Activated CD4-positive, alpha-beta T cell treated with anti-CD3 and anti-CD28 coated beads, Interleukin-10, Interleukin-2, amounts not matched to agents 100 ng/mL and 50 ng/mL, durations not matched to agents 16 hours and 8 hours (primary cell): ENCODE results near the gene C2CD3.

ENCODE experiments used
- DNase-seq: peaks from one replicate; pipeline ENCODE4 v3.0.0-alpha.2; 2020

C2CD3 gene

GRCh38 chr11:73978576-73979086 is 192.2 kb downstream of the C2CD3 start:
- DNase-seq = no peak

GRCh38 chr11:73977856-73978519 is 192.8 kb downstream of the C2CD3 start:
- DNase-seq = no peak

GRCh38 chr11:73976451-73977151 is 194.2 kb downstream of the C2CD3 start:
- DNase-seq = no peak

GRCh38 chr11:73975479-73975757 is 195.4 kb downstream of the C2CD3 start:
- DNase-seq = no peak

GRCh38 chr11:73974604-73975478 is 196.0 kb downstream of the C2CD3 start:
- no peak for DNase-seq

- DNase-seq = no peak
Observed at GRCh38 chr11:73972620-73973449, 198.0 kb downstream of the C2CD3 start.

GRCh38 chr11:73972187-73972586 is 198.6 kb downstream of the C2CD3 start:
- DNase-seq = no peak

GRCh38 chr11:73971175-73971719 is 199.6 kb downstream of the C2CD3 start:
- DNase-seq = no peak

GRCh38 chr11:73969991-73970800 is 200.6 kb downstream of the C2CD3 start:
- no peak for DNase-seq

GRCh38 chr11:73969091-73969490 is 201.7 kb downstream of the C2CD3 start:
- no peak for DNase-seq

GRCh38 chr11:73968356-73968966 is 202.3 kb downstream of the C2CD3 start:
- no peak for DNase-seq

GRCh38 chr11:73965764-73966121 is 205.1 kb downstream of the C2CD3 start:
- no peak for DNase-seq

GRCh38 chr11:73965076-73965763 is 205.6 kb downstream of the C2CD3 start:
- no peak for DNase-seq

- DNase-seq = no peak
Observed at GRCh38 chr11:73963861-73964260, 206.9 kb downstream of the C2CD3 start.
